ENCODE results near the gene SYVN1.
A peak's percentile ranks its signal among the peaks of the same experiment; 100 is the strongest.

The SYVN1 gene

DNA sequence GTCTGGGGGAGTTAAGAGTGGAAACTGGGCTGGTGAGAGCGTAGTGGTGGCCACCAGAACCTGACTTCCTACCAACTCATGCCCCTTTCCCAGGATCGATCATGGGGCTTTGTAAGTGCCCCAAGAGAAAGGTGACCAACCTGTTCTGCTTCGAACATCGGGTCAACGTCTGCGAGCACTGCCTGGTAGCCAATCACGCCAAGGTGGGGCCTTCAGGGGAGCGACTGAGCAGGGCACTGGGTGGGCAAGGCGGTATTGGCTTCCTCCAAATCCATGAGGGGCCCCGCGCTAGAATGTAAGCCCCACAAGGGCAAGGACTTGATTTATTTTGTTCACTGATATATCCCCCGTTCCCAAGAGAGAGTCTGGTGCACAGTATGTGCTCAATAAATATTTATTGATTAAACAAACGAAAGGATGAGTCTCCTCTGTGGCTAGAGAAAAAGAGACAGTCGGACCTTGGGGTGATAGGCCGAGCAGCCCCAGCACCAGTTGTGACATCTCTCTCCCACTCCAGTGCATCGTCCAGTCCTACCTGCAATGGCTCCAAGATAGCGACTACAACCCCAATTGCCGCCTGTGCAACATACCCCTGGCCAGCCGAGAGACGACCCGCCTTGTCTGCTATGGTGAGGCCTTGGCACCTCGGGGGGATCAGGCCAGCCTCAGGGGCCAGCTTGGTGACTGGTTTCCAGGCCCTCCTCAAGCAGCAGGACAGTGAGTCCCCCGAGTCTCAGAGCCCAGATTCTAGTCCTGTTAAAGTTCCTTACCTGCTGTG, 49.5 kb downstream of the SYVN1 start:
- DNase-seq, result no peak

GRCh38 chr11:65083834-65084597, 50.3 kb downstream of the SYVN1 start, which contains the start of the genes CDCA5 and ZFPL1:
Gene CDCA5, minus strand, starts transcription at chr11:65084040. Its CDS starts 62 bp downstream, at chr11:65083978.
Gene ZFPL1, plus strand, starts transcription at chr11:65084222. Its CDS starts 477 bp downstream, at chr11:65084699.
- DNase-seq, result peak; percentile 98

- no peak for DNase-seq
Observed at GRCh38 chr11:65083134-65083833, 51.0 kb downstream of the SYVN1 start.

- DNase-seq, result no peak
Observed at GRCh38 chr11:65078786-65079342, 55.5 kb downstream of the SYVN1 start.

DNA sequence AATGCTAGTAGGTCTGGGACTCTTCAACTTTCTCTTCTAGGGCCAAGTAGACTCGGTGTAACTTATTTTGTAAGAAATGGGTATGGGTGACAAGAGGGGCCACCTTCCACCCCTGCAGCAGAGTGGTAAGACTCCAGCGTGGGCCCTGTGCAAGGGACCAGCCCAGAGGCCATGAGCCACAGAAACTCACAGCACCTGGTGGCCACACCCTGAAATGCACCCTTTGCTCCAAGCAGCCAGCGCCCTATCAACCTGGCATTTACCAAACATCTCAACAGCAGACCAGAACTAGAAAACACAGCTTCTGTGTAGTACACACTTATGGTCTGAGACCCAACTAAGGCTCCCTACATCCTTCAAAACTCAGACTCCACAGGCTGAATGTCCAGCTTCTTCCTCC, 56.2 kb downstream of the SYVN1 start:
- no peak for DNase-seq

DNA sequence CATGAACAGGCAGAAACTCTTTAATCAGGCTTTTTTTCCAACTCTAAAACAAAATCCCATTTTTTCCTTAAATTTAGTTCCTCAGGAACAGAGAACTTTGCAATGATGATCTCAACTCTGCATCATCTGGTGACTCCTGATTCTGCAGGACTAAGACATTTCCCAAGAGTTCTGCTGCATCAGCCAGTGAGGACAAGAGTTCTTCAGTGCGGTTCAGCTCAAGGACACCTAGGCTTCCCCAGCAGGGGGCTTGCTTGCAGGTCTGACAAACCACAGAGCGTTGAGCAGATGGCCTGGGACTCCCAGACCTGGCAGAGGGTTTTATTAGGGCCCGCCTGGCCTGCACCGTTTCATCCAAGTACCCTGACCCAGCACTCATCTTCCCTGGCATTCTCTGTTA, 56.9 kb downstream of the SYVN1 start:
- DNase-seq, result no peak

All from retina (tissue), 1 donor.